HepG2 (cell line): ENCODE measurements around the gene ICOS.

Source experiments
- CTCF ChIP-seq: sonication (generic); formaldehyde crosslinking; IDR thresholded peaks from 2 replicates; pipeline ENCODE4 v1.5.0; 2020; ENCODE audit warnings: mild to moderate bottlenecking, missing genetic modification reagents, moderate library complexity
- ETV6 ChIP-seq: sonication (generic); formaldehyde crosslinking; conservative IDR thresholded peaks from 2 replicates; pipeline ENCODE4 v1.4.0; 2020; ENCODE audit warnings: missing genetic modification reagents
- POLR2A ChIP-seq, 2 experiments: IDR thresholded peaks; 2 replicates each; pipeline ENCODE4 v1.6.1; 2011; ENCODE audit warnings: low read depth in 2 of 2, low read length in 2 of 2, mild to moderate bottlenecking in 1 of 2, moderate library complexity in 1 of 2; ENCODE audit not compliant: insufficient read depth in 1 of 2
- SOX13 ChIP-seq, 3 experiments: fragments of 450-650 bp in 1 of 3; sonication (generic) in 1 of 3; formaldehyde crosslinking in 1 of 3; IDR thresholded peaks in 2 of 3; conservative IDR thresholded peaks in 1 of 3; 2 replicates each; pipeline versions ENCODE4 v1.5.0 to v1.6.1; 2016 to 2020; ENCODE audit warnings: antibody characterized with exemption in 1 of 3, mild to moderate bottlenecking in 1 of 3, missing compliant biosample characterization in 1 of 3, missing genetic modification reagents in 1 of 3, moderate library complexity in 1 of 3
- ZNF121 ChIP-seq: sonication (generic); formaldehyde crosslinking; IDR thresholded peaks from 2 replicates; pipeline ENCODE4 v1.5.0; 2020; ENCODE audit warnings: mild to moderate bottlenecking, missing genetic modification reagents
- ZNF598 ChIP-seq: sonication (generic); formaldehyde crosslinking; IDR thresholded peaks from 2 replicates; pipeline ENCODE4 v1.5.1; 2020; ENCODE audit warnings: mild to moderate bottlenecking, missing genetic modification reagents, borderline replicate concordance

- no peak for TF ChIP-seq ZNF598
- TF ChIP-seq CTCF (CRISPR knock-in tag), result no peak
- no peak for TF ChIP-seq ETV6
- TF ChIP-seq ZNF121 (CRISPR knock-in tag), result no peak
- TF ChIP-seq POLR2A (IDR thresholded peaks at IDR 0.05; ENCODE audit: insufficient read depth in 1 of 2, low read depth in 2 of 2, low read length in 2 of 2), result no peak
- TF ChIP-seq SOX13 (IDR thresholded peaks at IDR 0.05), result no peak
- no peak for TF ChIP-seq SOX13 (CRISPR knock-in tag; conservative IDR thresholded peaks at IDR 0.05 in 1 of 2, IDR thresholded peaks at IDR 0.05 in 1 of 2)
Measured at GRCh38 chr2:203951366-203951902, 14.9 kb downstream of the ICOS start.
